ENCODE measurements around the gene CBX3.
"Not testable (repeated sequence)": the region's sequence is repeated elsewhere in the genome, so short reads cannot be mapped to it uniquely, and the experiment has no call there.

CBX3 gene

GRCh38 chr7:26201247-26202018, at the start of gene CBX3:
TSS of gene CBX3 (plus strand) at chr7:26201745. CDS start at chr7:26202999, 1,254 bp downstream.
- peak; percentile 72 for DNase-seq

DNA sequence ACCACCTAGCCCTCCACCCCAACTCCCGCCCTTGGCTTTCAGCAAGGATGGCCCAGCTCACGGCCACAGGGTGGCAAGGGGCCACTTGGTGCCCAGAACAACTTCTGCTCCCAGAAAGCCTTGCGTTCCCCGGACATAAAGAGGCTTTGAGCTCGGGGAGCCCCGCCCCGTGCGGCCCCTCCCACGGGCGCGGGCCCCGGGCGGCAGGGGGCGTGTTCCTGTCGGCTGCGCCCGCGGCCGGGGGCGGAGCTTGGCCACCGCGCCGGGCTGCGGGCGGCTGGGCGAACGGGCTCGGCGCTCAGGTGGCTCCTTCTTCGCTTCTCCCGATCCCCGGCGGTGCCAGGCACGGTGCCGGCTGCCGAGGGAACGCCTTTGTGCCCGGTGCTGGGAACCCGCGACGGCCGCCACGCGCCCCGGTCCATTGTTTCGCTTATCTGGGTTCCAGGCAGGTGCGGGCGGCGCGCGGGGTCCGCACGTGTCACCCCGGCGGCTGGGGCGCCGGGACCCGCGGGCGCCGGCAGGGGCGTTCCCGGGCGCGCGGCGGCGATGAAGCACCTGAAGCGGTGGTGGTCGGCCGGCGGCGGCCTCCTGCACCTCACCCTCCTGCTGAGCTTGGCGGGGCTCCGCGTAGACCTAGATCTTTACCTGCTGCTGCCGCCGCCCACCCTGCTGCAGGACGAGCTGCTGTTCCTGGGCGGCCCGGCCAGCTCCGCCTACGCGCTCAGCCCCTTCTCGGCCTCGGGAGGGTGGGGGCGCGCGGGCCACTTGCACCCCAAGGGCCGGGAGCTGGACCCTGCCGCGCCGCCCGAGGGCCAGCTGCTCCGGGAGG, 49.4 kb upstream of the CBX3 start, which contains the start of gene NFE2L3:
Gene NFE2L3, plus strand, starts transcription at position 246 of the 829 bp plus-strand sequence. Its CDS starts 301 bp downstream, at position 547.
- peak; percentile 24 for DNase-seq

GRCh38 chr7:26152782-26153240, 48.7 kb upstream of the CBX3 start:
- DNase-seq = not testable (repeated sequence)

GRCh38 chr7:26153241-26153822, 48.2 kb upstream of the CBX3 start:
- no peak for DNase-seq

GRCh38 chr7:26153823-26154783, 47.4 kb upstream of the CBX3 start:
- no peak for DNase-seq

GRCh38 chr7:26155531-26156375, 45.8 kb upstream of the CBX3 start:
- no peak for DNase-seq

GRCh38 chr7:26156451-26157420, 44.8 kb upstream of the CBX3 start:
- DNase-seq = no peak

DNA sequence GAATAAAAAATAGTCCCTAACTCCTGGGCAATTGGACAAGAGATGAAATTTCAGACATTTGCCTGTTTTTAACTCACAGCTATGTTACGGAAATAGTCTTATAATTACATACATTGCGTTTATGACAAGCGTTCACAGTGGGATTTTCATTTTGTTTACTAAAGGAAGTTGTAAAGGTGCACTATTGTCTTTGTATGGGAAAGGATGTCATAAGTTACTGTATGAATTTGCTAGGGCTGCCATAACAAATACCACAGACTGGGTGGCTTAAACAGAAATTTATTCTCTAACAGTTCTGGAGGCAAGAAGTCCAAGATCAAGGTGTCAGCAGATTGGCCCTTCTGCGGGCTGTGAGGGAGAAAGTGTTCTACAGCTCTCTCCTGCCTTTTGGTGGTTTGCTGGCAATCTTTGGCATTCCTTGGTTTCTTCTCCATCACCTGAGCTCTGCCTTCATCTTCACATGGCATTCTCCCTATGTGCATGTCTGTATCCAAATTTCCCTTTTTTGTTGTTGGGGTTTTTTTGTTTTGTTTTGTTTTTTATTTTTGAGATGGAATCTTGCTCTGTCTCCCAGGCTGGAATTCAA, 43.9 kb upstream of the CBX3 start:
- DNase-seq = no peak

DNA sequence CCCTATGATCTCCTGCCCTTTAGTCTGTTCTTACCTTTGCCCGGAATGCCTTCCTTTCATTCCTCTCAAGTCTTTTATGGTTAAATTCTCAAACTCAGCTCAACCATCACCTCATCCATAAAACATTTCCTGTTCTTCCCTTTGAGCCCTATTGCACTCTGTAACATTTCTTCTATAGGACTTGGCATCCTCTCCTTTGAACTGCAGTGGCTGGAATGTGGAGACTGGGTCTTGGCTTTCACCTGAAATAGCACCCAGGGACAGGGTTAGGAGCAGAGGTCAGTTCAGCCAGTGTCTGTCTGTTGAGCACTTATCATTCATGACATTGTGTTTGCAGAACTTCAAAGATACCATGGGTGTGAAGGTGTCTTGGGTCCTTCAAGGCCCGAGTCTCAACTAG, 42.3 kb upstream of the CBX3 start:
- no peak for DNase-seq

- DNase-seq = no peak
Measured at GRCh38 chr7:26160896-26161295, 40.6 kb upstream of the CBX3 start.

GRCh38 chr7:26162431-26162830, 39.1 kb upstream of the CBX3 start:
- DNase-seq = no peak

GRCh38 chr7:26163804-26164203, 37.7 kb upstream of the CBX3 start:
- not testable (repeated sequence) for DNase-seq

DNA sequence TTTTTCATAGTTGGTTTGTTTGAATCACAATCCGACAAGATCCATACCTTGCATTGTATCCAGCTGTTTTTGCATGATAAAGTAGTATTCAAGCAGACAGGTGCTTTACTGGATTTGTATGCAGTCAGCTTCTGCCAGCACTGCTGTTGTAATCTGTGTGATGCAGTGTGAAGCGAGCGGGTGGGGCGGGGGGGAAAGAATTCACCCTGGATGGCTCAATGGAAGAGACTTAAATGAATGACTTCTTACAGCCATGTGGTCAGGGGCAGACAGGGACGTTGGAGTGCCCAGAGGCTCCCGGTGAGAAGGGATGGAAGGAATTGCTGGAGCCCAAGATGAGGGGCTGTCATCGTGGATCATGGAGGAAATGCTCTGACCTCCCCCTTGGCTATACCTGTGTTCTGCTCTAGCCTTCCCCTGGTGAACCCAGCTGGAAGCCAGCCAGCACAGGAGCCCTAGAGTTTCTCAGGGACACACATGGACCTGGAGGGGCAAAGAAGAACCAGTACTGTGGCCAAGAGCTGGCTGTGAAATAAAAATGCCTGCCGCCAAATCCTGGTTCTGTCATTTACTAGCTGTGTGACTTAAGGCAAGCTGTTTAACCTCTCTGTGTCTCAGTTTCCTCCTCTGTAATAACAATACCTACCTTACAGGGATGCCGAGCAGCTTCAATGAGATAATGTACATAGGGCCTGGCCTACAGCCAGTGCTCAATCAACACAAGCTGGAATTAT, 35.4 kb upstream of the CBX3 start:
- no peak for DNase-seq

- no peak for DNase-seq
Measured at GRCh38 chr7:26166684-26167266, 34.8 kb upstream of the CBX3 start.

DNA sequence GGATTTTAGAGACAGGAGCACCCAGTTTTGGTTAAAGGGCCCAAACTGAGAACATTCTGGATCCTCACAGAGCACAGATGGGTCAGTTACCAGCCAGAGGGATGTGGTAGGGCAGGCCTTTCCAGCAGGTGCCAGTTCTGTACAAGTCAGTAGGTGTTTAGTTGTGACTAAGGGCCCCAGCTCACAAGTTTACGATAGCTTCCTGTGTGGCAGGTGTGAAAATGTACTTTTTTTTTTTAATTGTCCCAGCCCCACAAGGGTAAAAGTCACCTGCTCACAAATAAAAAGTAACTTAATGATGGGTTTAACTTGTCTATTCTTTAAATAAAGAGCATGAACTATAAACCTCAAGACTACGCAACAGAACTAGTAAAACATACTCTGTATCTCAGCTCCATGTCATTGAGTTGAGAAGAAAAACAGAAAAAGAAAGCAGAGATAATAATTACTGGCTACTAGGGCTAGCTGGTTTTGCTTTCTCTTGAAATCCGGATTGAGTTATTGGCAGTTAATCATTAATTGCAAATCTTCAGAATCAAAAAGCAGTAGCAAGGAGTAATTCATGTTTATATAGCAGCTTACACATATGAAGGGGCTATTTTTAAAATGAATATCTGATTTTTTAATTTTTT, 34.1 kb upstream of the CBX3 start:
- DNase-seq = no peak

DNA sequence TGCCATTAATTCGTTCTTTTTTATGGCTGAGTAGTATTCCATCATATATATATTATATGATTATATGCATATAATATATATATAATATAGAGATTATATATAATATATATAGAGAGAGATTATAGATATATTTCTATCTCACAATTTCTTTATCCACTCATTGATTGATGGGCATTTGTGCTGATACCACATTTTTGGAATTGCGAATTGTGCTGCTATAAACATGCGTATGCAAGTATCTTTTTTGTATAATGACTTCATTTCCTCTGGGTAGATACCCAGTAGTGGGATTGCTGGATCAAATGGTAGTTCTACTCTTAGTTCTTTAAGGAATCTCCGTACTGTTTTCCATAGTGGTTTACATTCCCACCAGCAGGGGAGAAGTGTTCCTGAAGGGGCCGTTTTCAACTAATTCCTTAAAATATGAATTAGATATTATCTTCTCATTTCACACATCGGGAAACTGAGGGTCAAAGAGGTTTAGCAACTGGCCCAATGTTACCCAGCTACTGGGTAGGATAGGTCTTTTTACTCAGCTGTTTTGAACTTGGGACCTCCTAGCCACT, 33.0 kb upstream of the CBX3 start:
- DNase-seq = no peak

GRCh38 chr7:26169271-26169670, 32.3 kb upstream of the CBX3 start:
- no peak for DNase-seq

DNA sequence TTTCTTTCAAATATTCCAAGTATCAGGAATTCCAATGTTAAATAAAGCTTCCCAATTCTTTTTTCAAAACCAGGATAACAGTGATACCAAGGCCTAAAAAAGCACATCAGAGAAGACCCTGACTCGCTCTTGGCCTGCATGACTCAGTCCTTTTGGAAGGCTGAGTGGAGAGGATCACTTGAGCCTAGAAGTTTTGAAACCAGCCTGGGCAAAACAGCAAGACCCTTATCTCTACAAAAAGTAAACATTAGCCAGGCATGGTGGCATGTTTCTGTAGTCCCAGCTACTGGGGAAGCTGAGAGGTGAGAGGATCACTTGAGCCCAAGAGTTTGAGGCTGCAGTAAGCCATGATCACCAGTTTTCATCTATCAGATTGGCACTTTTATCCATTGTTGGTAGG, 30.9 kb upstream of the CBX3 start:
- DNase-seq = no peak

Measured in NCI-H1436 treated with DMSO at 0.1 percent for 48 hours (cell line).